A549 (cell line): ENCODE results near the gene STAT5B.

Source experiments
- BCL3 ChIP-seq: fragments of >200 bp; sonication (Bioruptor Twin); formaldehyde crosslinking; IDR thresholded peaks from 3 replicates; pipeline ENCODE4 v1.6.1; 2016
- BHLHE40 ChIP-seq: IDR thresholded peaks from 2 replicates; pipeline ENCODE4 v1.6.1; 2012; ENCODE audit warnings: low read depth, low read length, inconsistent platforms
- CEBPB ChIP-seq, 2 experiments: fragments of >200 bp in 1 of 2; sonication (Bioruptor Twin) in 1 of 2; formaldehyde crosslinking in 1 of 2; IDR thresholded peaks; 2 replicates each; pipeline ENCODE4 v1.6.1; 2012 to 2016
- CHD2 ChIP-seq: fragments of 150-350 bp; IDR thresholded peaks from 2 replicates; pipeline ENCODE4 v1.6.1; 2014; ENCODE audit warnings: low read length; ENCODE audit not compliant: partially characterized antibody
- MAX ChIP-seq: IDR thresholded peaks from 2 replicates; pipeline ENCODE4 v1.6.1; 2012
- POLR2A ChIP-seq: IDR thresholded peaks from 2 replicates; pipeline ENCODE4 v1.6.1; 2012; ENCODE audit warnings: mild to moderate bottlenecking, low read length
- RNF2 ChIP-seq: fragments of 200-600 bp; sonication (generic); IDR thresholded peaks from 2 replicates; pipeline ENCODE4 v1.6.1; 2016; ENCODE audit warnings: low read depth, mild to moderate bottlenecking, antibody characterized with exemption, moderate library complexity, borderline replicate concordance
- ZC3H11A ChIP-seq: fragments of 450-650 bp; IDR thresholded peaks from 2 replicates; pipeline ENCODE4 v1.6.1; 2014; ENCODE audit warnings: antibody characterized with exemption, mild to moderate bottlenecking
- TF ChIP-seq, protein P1 (sequence below): fragments of >200 bp; sonication (Bioruptor Twin); formaldehyde crosslinking; IDR thresholded peaks from 3 replicates; pipeline ENCODE4 v1.5.1; 2016
- TF ChIP-seq, protein P2 (sequence below): fragments of 200-600 bp; sonication (generic); IDR thresholded peaks from 2 replicates; pipeline ENCODE4 v1.6.1; 2016; ENCODE audit warnings: antibody characterized with exemption, mild to moderate bottlenecking, moderate library complexity

GRCh38 chr17:42179911-42180410, 96.2 kb downstream of the STAT5B start:
- TF ChIP-seq POLR2A (no peak), BHLHE40 (no peak), RNF2 (no peak), ZC3H11A (no peak), BCL3 (no peak), MAX (no peak), CEBPB (IDR thresholded peaks at IDR 0.05) (no peak), CHD2 (no peak)
- TF ChIP-seq, protein P1, sequence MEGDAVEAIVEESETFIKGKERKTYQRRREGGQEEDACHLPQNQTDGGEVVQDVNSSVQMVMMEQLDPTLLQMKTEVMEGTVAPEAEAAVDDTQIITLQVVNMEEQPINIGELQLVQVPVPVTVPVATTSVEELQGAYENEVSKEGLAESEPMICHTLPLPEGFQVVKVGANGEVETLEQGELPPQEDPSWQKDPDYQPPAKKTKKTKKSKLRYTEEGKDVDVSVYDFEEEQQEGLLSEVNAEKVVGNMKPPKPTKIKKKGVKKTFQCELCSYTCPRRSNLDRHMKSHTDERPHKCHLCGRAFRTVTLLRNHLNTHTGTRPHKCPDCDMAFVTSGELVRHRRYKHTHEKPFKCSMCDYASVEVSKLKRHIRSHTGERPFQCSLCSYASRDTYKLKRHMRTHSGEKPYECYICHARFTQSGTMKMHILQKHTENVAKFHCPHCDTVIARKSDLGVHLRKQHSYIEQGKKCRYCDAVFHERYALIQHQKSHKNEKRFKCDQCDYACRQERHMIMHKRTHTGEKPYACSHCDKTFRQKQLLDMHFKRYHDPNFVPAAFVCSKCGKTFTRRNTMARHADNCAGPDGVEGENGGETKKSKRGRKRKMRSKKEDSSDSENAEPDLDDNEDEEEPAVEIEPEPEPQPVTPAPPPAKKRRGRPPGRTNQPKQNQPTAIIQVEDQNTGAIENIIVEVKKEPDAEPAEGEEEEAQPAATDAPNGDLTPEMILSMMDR, result no peak
- TF ChIP-seq, protein P2, sequence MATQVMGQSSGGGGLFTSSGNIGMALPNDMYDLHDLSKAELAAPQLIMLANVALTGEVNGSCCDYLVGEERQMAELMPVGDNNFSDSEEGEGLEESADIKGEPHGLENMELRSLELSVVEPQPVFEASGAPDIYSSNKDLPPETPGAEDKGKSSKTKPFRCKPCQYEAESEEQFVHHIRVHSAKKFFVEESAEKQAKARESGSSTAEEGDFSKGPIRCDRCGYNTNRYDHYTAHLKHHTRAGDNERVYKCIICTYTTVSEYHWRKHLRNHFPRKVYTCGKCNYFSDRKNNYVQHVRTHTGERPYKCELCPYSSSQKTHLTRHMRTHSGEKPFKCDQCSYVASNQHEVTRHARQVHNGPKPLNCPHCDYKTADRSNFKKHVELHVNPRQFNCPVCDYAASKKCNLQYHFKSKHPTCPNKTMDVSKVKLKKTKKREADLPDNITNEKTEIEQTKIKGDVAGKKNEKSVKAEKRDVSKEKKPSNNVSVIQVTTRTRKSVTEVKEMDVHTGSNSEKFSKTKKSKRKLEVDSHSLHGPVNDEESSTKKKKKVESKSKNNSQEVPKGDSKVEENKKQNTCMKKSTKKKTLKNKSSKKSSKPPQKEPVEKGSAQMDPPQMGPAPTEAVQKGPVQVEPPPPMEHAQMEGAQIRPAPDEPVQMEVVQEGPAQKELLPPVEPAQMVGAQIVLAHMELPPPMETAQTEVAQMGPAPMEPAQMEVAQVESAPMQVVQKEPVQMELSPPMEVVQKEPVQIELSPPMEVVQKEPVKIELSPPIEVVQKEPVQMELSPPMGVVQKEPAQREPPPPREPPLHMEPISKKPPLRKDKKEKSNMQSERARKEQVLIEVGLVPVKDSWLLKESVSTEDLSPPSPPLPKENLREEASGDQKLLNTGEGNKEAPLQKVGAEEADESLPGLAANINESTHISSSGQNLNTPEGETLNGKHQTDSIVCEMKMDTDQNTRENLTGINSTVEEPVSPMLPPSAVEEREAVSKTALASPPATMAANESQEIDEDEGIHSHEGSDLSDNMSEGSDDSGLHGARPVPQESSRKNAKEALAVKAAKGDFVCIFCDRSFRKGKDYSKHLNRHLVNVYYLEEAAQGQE, result peak; percentile 92
